ENCODE results near the gene TEX54. TPM values are rescaled to one million over a fixed set of nuclear protein-coding genes. Genes with fewer than 3 reads are reported as not detected.

Gene TEX54
- total and polyA plus RNA-seq, 2 of the 13 experiments (the other 11 are each of a cell fraction or from before 2014, with no cell fraction given) = not detected

GRCh38 chr11:62787005-62787759 is 45.5 kb downstream of the TEX54 start, which contains the start of gene TMEM179B (continued):
- no peak for TF ChIP-seq ZNF710 (CRISPR knock-in tag; IDR thresholded peaks at IDR 0.05; ENCODE audit: borderline replicate concordance)
- TF ChIP-seq ZNF431 (CRISPR knock-in tag; IDR thresholded peaks at IDR 0.05; ENCODE audit: borderline replicate concordance, low read depth) = peak; percentile 35; the same call in 1 of the 2 replicates
- no peak for TF ChIP-seq PLSCR1 (CRISPR knock-in tag; IDR thresholded peaks at IDR 0.05; ENCODE audit: borderline replicate concordance)
- TF ChIP-seq ZNF570 (CRISPR knock-in tag; IDR thresholded peaks at IDR 0.05; ENCODE audit: borderline replicate concordance) = no peak
- TF ChIP-seq HMGA1 (CRISPR knock-in tag; conservative IDR thresholded peaks at IDR 0.05) = no peak
- TF ChIP-seq ELF3 (CRISPR knock-in tag; IDR thresholded peaks at IDR 0.05) = peak; percentile 97
- TF ChIP-seq TGIF2 (CRISPR knock-in tag; IDR thresholded peaks at IDR 0.05) = no peak; the same call in 1 of the 2 replicates
- peak; percentile 83 for TF ChIP-seq ZNF609 (CRISPR knock-in tag; IDR thresholded peaks at IDR 0.05; ENCODE audit: borderline replicate concordance)
- TF ChIP-seq ZNF317 (CRISPR knock-in tag; IDR thresholded peaks at IDR 0.05) = peak; percentile 44; the same call in 1 of the 2 replicates
- 0 out of 2 replicates have a peak, but pooled peaks have one; percentile 40 for TF ChIP-seq ZNF430 (CRISPR knock-in tag; IDR thresholded peaks at IDR 0.05)
- peak; percentile 83 for TF ChIP-seq ZNF761 (CRISPR knock-in tag; conservative IDR thresholded peaks at IDR 0.05)
- TF ChIP-seq ZNF558 (CRISPR knock-in tag; IDR thresholded peaks at IDR 0.05; ENCODE audit: borderline replicate concordance) = no peak
- TF ChIP-seq ZNF737 (CRISPR knock-in tag; IDR thresholded peaks at IDR 0.05; ENCODE audit: borderline replicate concordance) = no peak
- no peak for TF ChIP-seq ZNF20 (CRISPR knock-in tag; IDR thresholded peaks at IDR 0.05)
- TF ChIP-seq DNMT3B (CRISPR knock-in tag; conservative IDR thresholded peaks at IDR 0.05) = no peak
- peak; percentile 89 for TF ChIP-seq GMEB1 (CRISPR knock-in tag; IDR thresholded peaks at IDR 0.05; ENCODE audit: borderline replicate concordance)
- TF ChIP-seq EP300 (IDR thresholded peaks at IDR 0.05; ENCODE audit: low read depth in 2 of 2, low read length in 2 of 2) = no peak; a peak in 1 of 4 replicates
- 0 out of 2 replicates have a peak, but pooled peaks have one; percentile 21 for TF ChIP-seq EP300 (CRISPR knock-in tag; IDR thresholded peaks at IDR 0.05; ENCODE audit: borderline replicate concordance)
